IMR-90 (cell line): Measurements from ENCODE around the gene SESN1. TPM values are rescaled to one million over a fixed set of nuclear protein-coding genes. Genes with fewer than 3 reads are reported as not detected.

Experiments
- ATAC-seq: fragments of 200-7000 bp; cut with Tn5 transposase; 2 replicates; pipeline ENCODE4 v1.9.1; 2020; ENCODE audit warnings: low read depth, mild to moderate bottlenecking, moderate library complexity
- BruUV-seq: library from RNA; stranded (reverse); fragments of 400-500 nt; replicated peaks from 2 replicates; lab custom pipeline; 2021; lab: Mats Ljungman, UMichigan
- CTCF ChIA-PET: fragments of 300-600 bp; formaldehyde crosslinking; extraction: SDS; loops from one replicate; lab custom pipeline; 2021; ENCODE audit warnings: antibody characterized with exemption; lab: Yijun Ruan, JAX
- POLR2A ChIA-PET: fragments of 300-600 bp; sonication (Branson Sonifier 250); formaldehyde crosslinking; loops from one replicate; lab custom pipeline; 2022; ENCODE audit warnings: antibody characterized with exemption; ENCODE audit not compliant: unreplicated experiment; lab: Charles Lee
- DNase-seq: peaks from one replicate; pipeline ENCODE4 v3.0.0; 2013
- H2AFZ ChIP-seq: replicated peaks from 2 replicates; pipeline ENCODE3; 2013; ENCODE audit warnings: low read length, mild to moderate bottlenecking; ENCODE audit not compliant: poor library complexity
- H2AK5ac ChIP-seq: 2 replicates; pipeline ENCODE4 v1.6.1; 2013; ENCODE audit warnings: low read depth, low read length, inconsistent platforms
- H2AK9ac ChIP-seq: replicated peaks from 2 replicates; pipeline ENCODE3; 2013; ENCODE audit warnings: mild to moderate bottlenecking, low read depth, low read length, moderate library complexity; ENCODE audit not compliant: poor library complexity
- H2BK120ac ChIP-seq: 2 replicates; pipeline ENCODE4 v1.6.1; 2013; ENCODE audit warnings: low read depth, low read length, inconsistent platforms
- H2BK15ac ChIP-seq: 3 replicates; pipeline ENCODE4 v1.6.1; 2013; ENCODE audit warnings: low read depth, low read length, inconsistent platforms
- H2BK20ac ChIP-seq: 2 replicates; pipeline ENCODE4 v1.6.1; 2013; ENCODE audit warnings: low read depth, mild to moderate bottlenecking, inconsistent platforms, low read length, moderate library complexity
- H2BK5ac ChIP-seq: 2 replicates; pipeline ENCODE4 v1.6.1; 2013; ENCODE audit warnings: mild to moderate bottlenecking, low read depth, low read length, inconsistent platforms; ENCODE audit not compliant: poor library complexity, severe bottlenecking
- H3K14ac ChIP-seq: replicated peaks from 2 replicates; pipeline ENCODE4 v1.6.1; 2013; ENCODE audit warnings: low read depth, low read length, inconsistent platforms
- H3K18ac ChIP-seq: 2 replicates; pipeline ENCODE4 v1.6.1; 2013; ENCODE audit warnings: low read depth, low read length, control low read depth
- H3K23ac ChIP-seq: 2 replicates; pipeline ENCODE4 v1.6.1; 2013; ENCODE audit warnings: low read depth, low read length, inconsistent platforms
- H3K27ac ChIP-seq: 2 replicates; pipeline ENCODE4 v1.5.1; 2013; ENCODE audit warnings: mild to moderate bottlenecking, control low read depth, low read length; ENCODE audit not compliant: insufficient read depth
- H3K27me3 ChIP-seq: 2 replicates; pipeline ENCODE4 v1.6.1; 2013; ENCODE audit warnings: low read length; ENCODE audit not compliant: control insufficient read depth, insufficient read depth
- H3K36me3 ChIP-seq: 2 replicates; pipeline ENCODE4 v1.6.1; 2013; ENCODE audit warnings: low read length, mixed read lengths; ENCODE audit not compliant: control insufficient read depth, insufficient read depth
- H3K4ac ChIP-seq: 2 replicates; pipeline ENCODE4 v1.6.1; 2013; ENCODE audit warnings: low read depth, low read length, inconsistent platforms
- H3K4me1 ChIP-seq: 2 replicates; pipeline ENCODE4 v1.6.1; 2013; ENCODE audit warnings: low read length, mixed read lengths; ENCODE audit not compliant: control insufficient read depth, insufficient read depth
- H3K4me2 ChIP-seq: 2 replicates; pipeline ENCODE4 v1.6.1; 2013; ENCODE audit warnings: low read depth, mild to moderate bottlenecking, control low read depth, low read length, moderate library complexity
- H3K4me3 ChIP-seq: 2 replicates; pipeline ENCODE4 v1.5.1; 2013; ENCODE audit warnings: low read depth, mild to moderate bottlenecking, control low read depth, low read length, moderate library complexity; ENCODE audit not compliant: insufficient read depth
- H3K56ac ChIP-seq: 2 replicates; pipeline ENCODE4 v1.6.1; 2013; ENCODE audit warnings: low read length, inconsistent platforms; ENCODE audit not compliant: insufficient read depth; ENCODE audit errors: extremely low read depth
- H3K79me1 ChIP-seq, 2 experiments: 2 replicates each; pipeline ENCODE4 v1.6.1; 2013; ENCODE audit warnings: low read length in 2 of 2, inconsistent platforms in 1 of 2, low read depth in 1 of 2
- H3K9ac ChIP-seq: 2 replicates; pipeline ENCODE4 v1.6.1; 2013; ENCODE audit warnings: low read depth, low read length, control low read depth
- H3K9me1 ChIP-seq: 2 replicates; pipeline ENCODE4 v1.6.1; 2013; ENCODE audit warnings: low read length, inconsistent platforms; ENCODE audit not compliant: insufficient read depth
- H3K9me3 ChIP-seq: 2 replicates; pipeline ENCODE4 v1.6.1; 2013; ENCODE audit warnings: low read length; ENCODE audit not compliant: control insufficient read depth, insufficient read depth
- H4K20me1 ChIP-seq: 2 replicates; pipeline ENCODE4 v1.6.1; 2013; ENCODE audit warnings: low read length, inconsistent platforms; ENCODE audit not compliant: insufficient read depth
- H4K5ac ChIP-seq: 2 replicates; pipeline ENCODE4 v1.6.1; 2013; ENCODE audit warnings: mild to moderate bottlenecking, low read depth, low read length, control low read depth
- H4K8ac ChIP-seq, 2 experiments: 2 replicates each; pipeline ENCODE4 v1.6.1; 2013; ENCODE audit warnings: low read depth in 2 of 2, low read length in 2 of 2, control low read depth in 1 of 2, inconsistent platforms in 1 of 2
- H4K91ac ChIP-seq: 2 replicates; pipeline ENCODE4 v1.6.1; 2013; ENCODE audit warnings: low read depth, low read length, inconsistent platforms; ENCODE audit not compliant: insufficient read depth
- BHLHE40 ChIP-seq: fragments of 150-350 bp; IDR thresholded peaks from 2 replicates; pipeline ENCODE4 v1.6.1; 2016; ENCODE audit warnings: mild to moderate bottlenecking, low read depth, low read length
- CEBPB ChIP-seq: IDR thresholded peaks from 2 replicates; pipeline ENCODE4 v1.6.1; 2012; ENCODE audit warnings: low read depth, low read length, improper control_type of control experiment
- CHD1 ChIP-seq: IDR thresholded peaks from 2 replicates; pipeline ENCODE4 v1.6.1; 2012; ENCODE audit warnings: low read depth, low read length, improper control_type of control experiment
- FOS ChIP-seq: fragments of 150-350 bp; IDR thresholded peaks from 2 replicates; pipeline ENCODE4 v1.6.1; 2016; ENCODE audit warnings: low read depth, low read length
- MAFK ChIP-seq: IDR thresholded peaks from 2 replicates; pipeline ENCODE4 v1.6.1; 2012; ENCODE audit warnings: low read depth, low read length, improper control_type of control experiment
- MAZ ChIP-seq: IDR thresholded peaks from 2 replicates; pipeline ENCODE4 v1.6.1; 2012; ENCODE audit warnings: low read depth, mild to moderate bottlenecking, low read length, improper control_type of control experiment, moderate library complexity, borderline replicate concordance
- MXI1 ChIP-seq: IDR thresholded peaks from 2 replicates; pipeline ENCODE4 v1.6.1; 2012; ENCODE audit warnings: low read depth, mild to moderate bottlenecking, low read length, moderate library complexity, borderline replicate concordance
- NFE2L2 ChIP-seq: fragments of 150-350 bp; IDR thresholded peaks from 2 replicates; pipeline ENCODE4 v1.6.1; 2016; ENCODE audit warnings: low read depth, mild to moderate bottlenecking, low read length
- POLR2A ChIP-seq: IDR thresholded peaks from 2 replicates; pipeline ENCODE4 v1.6.1; 2012; ENCODE audit warnings: mild to moderate bottlenecking, low read depth, low read length
- RAD21 ChIP-seq: IDR thresholded peaks from 2 replicates; pipeline ENCODE4 v1.6.1; 2012; ENCODE audit warnings: low read length, improper control_type of control experiment
- RCOR1 ChIP-seq: IDR thresholded peaks from 2 replicates; pipeline ENCODE4 v1.6.1; 2012; ENCODE audit warnings: mild to moderate bottlenecking, low read length, improper control_type of control experiment; ENCODE audit not compliant: insufficient replicate concordance
- RFX5 ChIP-seq: IDR thresholded peaks from 2 replicates; pipeline ENCODE4 v1.8.0; 2012; ENCODE audit warnings: low read depth, mild to moderate bottlenecking, low read length, moderate library complexity
- SMC3 ChIP-seq: fragments of 150-350 bp; IDR thresholded peaks from 2 replicates; pipeline ENCODE4 v1.6.1; 2016; ENCODE audit warnings: low read depth, mild to moderate bottlenecking, antibody characterized with exemption, low read length, moderate library complexity
- WGBS, 2 experiments: methylation state at CpG; one replicate each; pipeline versions ENCODE4 v1.1.5 to v1.1.7; 2013; ENCODE audit warnings: missing lambda C conversion rate in 2 of 2; ENCODE audit not compliant: insufficient read length in 1 of 2; ENCODE audit errors: extremely low coverage in 2 of 2; 5-methylcytosine and 5-hydroxymethylcytosine counted together
- dilution Hi-C: fragments of 300-500 bp; cut with HindIII; formaldehyde crosslinking; loops from one replicate; pipeline ENCODE4 v1.14.3; 2018; ENCODE audit warnings: low sequenced_read_pairs; ENCODE audit not compliant: unreplicated experiment
- in situ Hi-C: fragments of 300-500 bp; cut with MboI; formaldehyde crosslinking; loops from 3 replicates; pipeline ENCODE4 v1.14.3; 2019; ENCODE audit warnings: low sequenced_read_pairs, inconsistent platforms, mixed read lengths
- intact Hi-C: fragments of 100-400 bp; cut with micrococcal nuclease; formaldehyde crosslinking; loops from 2 replicates; pipeline ENCODE4 v1.10.0; 2022
- polyA plus RNA-seq, 3 experiments: library from polyadenylated mRNA; depleted of rRNA; stranded (reverse); fragments of >200 nt; gene quantifications; 2 replicates each; pipeline ENCODE4 v1.2.3, GENCODE V29; 2012; ENCODE audit warnings: low replicate concordance in 1 of 3
- total RNA-seq: library from RNA; depleted of rRNA; stranded (reverse); fragments of >200 nt; gene quantifications from 2 replicates; pipeline ENCODE4 v1.2.3, GENCODE V29; 2012
- TF ChIP-seq, protein P1 (sequence below): conservative IDR thresholded peaks from 2 replicates; pipeline ENCODE4 v1.5.1; 2012; ENCODE audit warnings: mild to moderate bottlenecking, low read depth, low read length, improper control_type of control experiment
- TF ChIP-seq, protein P2 (sequence below): fragments of 150-350 bp; IDR thresholded peaks from 2 replicates; pipeline ENCODE4 v1.6.1; 2016; ENCODE audit warnings: low read depth, mild to moderate bottlenecking, low read length, moderate library complexity, borderline replicate concordance
- TF ChIP-seq, protein P3 (sequence below): fragments of 150-350 bp; IDR thresholded peaks from 2 replicates; pipeline ENCODE4 v1.6.1; 2017; ENCODE audit warnings: mild to moderate bottlenecking, antibody characterized with exemption, low read length, low read depth

Gene SESN1
- total and polyA plus RNA-seq, 2 of the 4 experiments (the other 2 are of a cell fraction): 9.7 to 16.7 TPM

DNA sequence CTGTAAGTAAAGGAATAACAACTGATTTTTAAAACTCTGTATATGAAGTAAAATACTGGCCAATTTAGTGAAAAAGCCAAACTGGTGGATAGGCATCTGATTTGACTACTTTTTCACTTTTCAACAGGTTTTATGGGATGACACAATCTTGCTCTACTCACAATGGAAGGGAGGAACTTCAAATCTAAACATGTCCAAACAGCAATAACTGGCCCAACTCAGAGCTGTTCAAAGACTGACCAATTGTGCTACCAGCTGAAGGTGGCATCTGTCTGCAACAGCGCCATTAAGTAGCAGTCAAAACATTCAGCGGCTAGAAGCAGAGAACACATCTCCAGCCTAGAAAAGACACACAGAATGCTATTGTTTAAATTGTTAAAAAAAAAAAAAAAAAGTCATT, 44.6 kb downstream of the SESN1 start:
- BruUV-seq: no TSS peak
- Histone ChIP-seq H3K36me3 (no peaks in the 10 kb centered on the region), H2BK20ac (no peak overlapping the region), H3K18ac (no peak overlapping the region), H3K79me1 (no peaks in the 10 kb centered on the region), H4K8ac (no peak overlapping the region), H3K27ac (no peak overlapping the region), H3K4me3 (no peak overlapping the region), H3K9me1 (peaks cover 5% of the 10 kb centered on the region; the same call in 1 of the 2 replicates), H2BK120ac (no peak overlapping the region), H3K4me2 (no peak overlapping the region), H3K4ac (no peak overlapping the region), H2BK5ac (no peak overlapping the region), H4K5ac (no peak overlapping the region), H2AFZ (no peak overlapping the region), H3K14ac (no peak overlapping the region), H2AK5ac (no peak overlapping the region), H4K91ac (no peak overlapping the region), H2BK15ac (no peak overlapping the region), H3K56ac (no peak overlapping the region), H3K27me3 (no peaks in the 10 kb centered on the region), H2AK9ac (no peak overlapping the region), H3K4me1 (peaks cover 1% of the 10 kb centered on the region; the same call in 1 of the 2 replicates), H3K9me3 (no peaks in the 10 kb centered on the region), H4K20me1 (no peaks in the 10 kb centered on the region), H3K23ac (no peak overlapping the region), H3K9ac (no peak overlapping the region)
- dilution Hi-C loops: loop anchor here (25.0 kb wide), 1 partner anchor 513 kb away; no protein-coding TSS in a partner anchor
- intact Hi-C loops: loop anchor here (5.0 kb wide), 1 partner anchor 38 kb away; no protein-coding TSS in a partner anchor
- ATAC-seq: no peak
- in situ Hi-C loops: no loop called here
- WGBS, 2 experiments: no CpG with 5 or more reads among the region's 2 CpGs
- ChIA-PET CTCF (interaction anchor here (0.6 to 1.0 kb wide), 2 partner anchors 14 to 157 kb away, joined by 3 to 4 read pairs; no protein-coding TSS in a partner anchor), POLR2A (no interaction called here)
- TF ChIP-seq RFX5: no peak
- no peak for TF ChIP-seq POLR2A
- no peak for TF ChIP-seq MAZ
- TF ChIP-seq CHD1: no peak
- TF ChIP-seq CEBPB: no peak
- TF ChIP-seq FOS: no peak
- TF ChIP-seq, protein P1, sequence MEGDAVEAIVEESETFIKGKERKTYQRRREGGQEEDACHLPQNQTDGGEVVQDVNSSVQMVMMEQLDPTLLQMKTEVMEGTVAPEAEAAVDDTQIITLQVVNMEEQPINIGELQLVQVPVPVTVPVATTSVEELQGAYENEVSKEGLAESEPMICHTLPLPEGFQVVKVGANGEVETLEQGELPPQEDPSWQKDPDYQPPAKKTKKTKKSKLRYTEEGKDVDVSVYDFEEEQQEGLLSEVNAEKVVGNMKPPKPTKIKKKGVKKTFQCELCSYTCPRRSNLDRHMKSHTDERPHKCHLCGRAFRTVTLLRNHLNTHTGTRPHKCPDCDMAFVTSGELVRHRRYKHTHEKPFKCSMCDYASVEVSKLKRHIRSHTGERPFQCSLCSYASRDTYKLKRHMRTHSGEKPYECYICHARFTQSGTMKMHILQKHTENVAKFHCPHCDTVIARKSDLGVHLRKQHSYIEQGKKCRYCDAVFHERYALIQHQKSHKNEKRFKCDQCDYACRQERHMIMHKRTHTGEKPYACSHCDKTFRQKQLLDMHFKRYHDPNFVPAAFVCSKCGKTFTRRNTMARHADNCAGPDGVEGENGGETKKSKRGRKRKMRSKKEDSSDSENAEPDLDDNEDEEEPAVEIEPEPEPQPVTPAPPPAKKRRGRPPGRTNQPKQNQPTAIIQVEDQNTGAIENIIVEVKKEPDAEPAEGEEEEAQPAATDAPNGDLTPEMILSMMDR: no peak
- TF ChIP-seq MAFK: no peak
- no peak for TF ChIP-seq NFE2L2
- TF ChIP-seq, protein P2, sequence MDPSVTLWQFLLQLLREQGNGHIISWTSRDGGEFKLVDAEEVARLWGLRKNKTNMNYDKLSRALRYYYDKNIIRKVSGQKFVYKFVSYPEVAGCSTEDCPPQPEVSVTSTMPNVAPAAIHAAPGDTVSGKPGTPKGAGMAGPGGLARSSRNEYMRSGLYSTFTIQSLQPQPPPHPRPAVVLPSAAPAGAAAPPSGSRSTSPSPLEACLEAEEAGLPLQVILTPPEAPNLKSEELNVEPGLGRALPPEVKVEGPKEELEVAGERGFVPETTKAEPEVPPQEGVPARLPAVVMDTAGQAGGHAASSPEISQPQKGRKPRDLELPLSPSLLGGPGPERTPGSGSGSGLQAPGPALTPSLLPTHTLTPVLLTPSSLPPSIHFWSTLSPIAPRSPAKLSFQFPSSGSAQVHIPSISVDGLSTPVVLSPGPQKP: no peak
- no peak for TF ChIP-seq SMC3
- TF ChIP-seq BHLHE40: no peak
- TF ChIP-seq RAD21: no peak
- no peak for TF ChIP-seq MXI1
- no peak for TF ChIP-seq RCOR1
- TF ChIP-seq, protein P3, sequence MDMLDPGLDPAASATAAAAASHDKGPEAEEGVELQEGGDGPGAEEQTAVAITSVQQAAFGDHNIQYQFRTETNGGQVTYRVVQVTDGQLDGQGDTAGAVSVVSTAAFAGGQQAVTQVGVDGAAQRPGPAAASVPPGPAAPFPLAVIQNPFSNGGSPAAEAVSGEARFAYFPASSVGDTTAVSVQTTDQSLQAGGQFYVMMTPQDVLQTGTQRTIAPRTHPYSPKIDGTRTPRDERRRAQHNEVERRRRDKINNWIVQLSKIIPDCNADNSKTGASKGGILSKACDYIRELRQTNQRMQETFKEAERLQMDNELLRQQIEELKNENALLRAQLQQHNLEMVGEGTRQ: no peak
- DNase-seq: no peak
